ENCODE data around the gene KAT5. TPM values are rescaled to one million over a fixed set of nuclear protein-coding genes. Genes with fewer than 3 reads are reported as not detected.
A peak's percentile ranks its signal among the peaks of the same experiment; 100 is the strongest.

Gene KAT5
- total and polyA plus RNA-seq, 2 of the 13 experiments (the other 11 are each of a cell fraction or from before 2014, with no cell fraction given), result 35.2 to 48.3 TPM

DNA sequence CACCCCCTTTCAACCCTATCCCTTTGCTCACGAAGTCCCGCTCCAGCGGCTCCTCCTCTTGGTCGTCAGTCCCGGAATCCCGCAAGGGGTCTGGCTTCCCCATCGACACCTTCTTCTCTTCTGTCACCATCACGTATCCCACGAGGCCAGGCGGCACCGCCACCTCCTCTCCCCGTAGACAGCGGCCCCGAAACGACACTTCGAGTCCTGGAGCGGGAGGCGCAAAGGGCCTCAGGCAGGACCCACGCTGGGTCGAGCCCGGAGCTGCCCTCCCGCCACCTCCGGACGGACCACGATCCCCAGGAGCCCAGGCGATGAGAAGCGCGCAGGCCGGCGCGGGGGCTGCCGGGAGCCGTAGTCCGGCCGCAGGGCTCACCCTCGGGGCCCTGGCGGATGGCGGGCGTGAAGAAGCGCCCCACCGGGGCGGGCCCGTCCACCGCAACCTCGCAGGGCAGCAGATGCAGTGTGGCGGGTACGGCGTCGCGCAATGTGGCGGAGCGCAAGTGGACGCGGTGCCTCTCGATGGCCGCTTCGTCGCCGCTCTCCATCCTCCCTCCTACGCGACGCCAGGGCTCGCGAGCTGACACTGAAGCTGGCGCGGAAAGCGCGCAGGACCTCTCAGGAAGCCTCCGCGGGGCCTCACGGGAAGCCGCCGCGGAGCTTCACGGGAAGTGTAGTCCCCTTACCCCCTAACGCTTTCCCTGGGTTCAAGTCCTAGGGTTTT lies 8.3 kb downstream of the KAT5 start, which contains the start of gene RNASEH2C (continued):
- TF ChIP-seq ZNF879 (CRISPR knock-in tag; IDR thresholded peaks at IDR 0.05), result peak; percentile 35; the same call in 1 of the 2 replicates
- TF ChIP-seq, protein P1, sequence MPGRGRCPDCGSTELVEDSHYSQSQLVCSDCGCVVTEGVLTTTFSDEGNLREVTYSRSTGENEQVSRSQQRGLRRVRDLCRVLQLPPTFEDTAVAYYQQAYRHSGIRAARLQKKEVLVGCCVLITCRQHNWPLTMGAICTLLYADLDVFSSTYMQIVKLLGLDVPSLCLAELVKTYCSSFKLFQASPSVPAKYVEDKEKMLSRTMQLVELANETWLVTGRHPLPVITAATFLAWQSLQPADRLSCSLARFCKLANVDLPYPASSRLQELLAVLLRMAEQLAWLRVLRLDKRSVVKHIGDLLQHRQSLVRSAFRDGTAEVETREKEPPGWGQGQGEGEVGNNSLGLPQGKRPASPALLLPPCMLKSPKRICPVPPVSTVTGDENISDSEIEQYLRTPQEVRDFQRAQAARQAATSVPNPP (CRISPR knock-in tag; IDR thresholded peaks at IDR 0.05), result no peak
- TF ChIP-seq ZFP62 (CRISPR knock-in tag; IDR thresholded peaks at IDR 0.05), result 0 out of 2 replicates have a peak, but pooled peaks have one; percentile 40
- TF ChIP-seq SRF (IDR thresholded peaks at IDR 0.05; ENCODE audit: low read depth, low read length), result no peak
- no peak; the same call in 1 of the 2 replicates for TF ChIP-seq ZMYM3 (CRISPR knock-in tag; IDR thresholded peaks at IDR 0.05)
- no peak for TF ChIP-seq ZNF7 (CRISPR knock-in tag; IDR thresholded peaks at IDR 0.05)
- TF ChIP-seq ZKSCAN8 (CRISPR knock-in tag; IDR thresholded peaks at IDR 0.05; ENCODE audit: borderline replicate concordance), result peak; percentile 26; the same call in 1 of the 2 replicates
- TF ChIP-seq SETDB1 (CRISPR knock-in tag; IDR thresholded peaks at IDR 0.05; ENCODE audit: borderline replicate concordance), result no peak
- no peak for TF ChIP-seq ZNF878 (CRISPR knock-in tag; IDR thresholded peaks at IDR 0.05)
- TF ChIP-seq, protein P2, sequence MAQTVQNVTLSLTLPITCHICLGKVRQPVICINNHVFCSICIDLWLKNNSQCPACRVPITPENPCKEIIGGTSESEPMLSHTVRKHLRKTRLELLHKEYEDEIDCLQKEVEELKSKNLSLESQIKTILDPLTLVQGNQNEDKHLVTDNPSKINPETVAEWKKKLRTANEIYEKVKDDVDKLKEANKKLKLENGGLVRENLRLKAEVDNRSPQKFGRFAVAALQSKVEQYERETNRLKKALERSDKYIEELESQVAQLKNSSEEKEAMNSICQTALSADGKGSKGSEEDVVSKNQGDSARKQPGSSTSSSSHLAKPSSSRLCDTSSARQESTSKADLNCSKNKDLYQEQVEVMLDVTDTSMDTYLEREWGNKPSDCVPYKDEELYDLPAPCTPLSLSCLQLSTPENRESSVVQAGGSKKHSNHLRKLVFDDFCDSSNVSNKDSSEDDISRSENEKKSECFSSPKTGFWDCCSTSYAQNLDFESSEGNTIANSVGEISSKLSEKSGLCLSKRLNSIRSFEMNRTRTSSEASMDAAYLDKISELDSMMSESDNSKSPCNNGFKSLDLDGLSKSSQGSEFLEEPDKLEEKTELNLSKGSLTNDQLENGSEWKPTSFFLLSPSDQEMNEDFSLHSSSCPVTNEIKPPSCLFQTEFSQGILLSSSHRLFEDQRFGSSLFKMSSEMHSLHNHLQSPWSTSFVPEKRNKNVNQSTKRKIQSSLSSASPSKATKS (CRISPR knock-in tag; IDR thresholded peaks at IDR 0.05), result no peak
- peak; percentile 57; the same call in 1 of the 2 replicates for TF ChIP-seq JUND (CRISPR knock-in tag; IDR thresholded peaks at IDR 0.05)
- TF ChIP-seq, protein P3, sequence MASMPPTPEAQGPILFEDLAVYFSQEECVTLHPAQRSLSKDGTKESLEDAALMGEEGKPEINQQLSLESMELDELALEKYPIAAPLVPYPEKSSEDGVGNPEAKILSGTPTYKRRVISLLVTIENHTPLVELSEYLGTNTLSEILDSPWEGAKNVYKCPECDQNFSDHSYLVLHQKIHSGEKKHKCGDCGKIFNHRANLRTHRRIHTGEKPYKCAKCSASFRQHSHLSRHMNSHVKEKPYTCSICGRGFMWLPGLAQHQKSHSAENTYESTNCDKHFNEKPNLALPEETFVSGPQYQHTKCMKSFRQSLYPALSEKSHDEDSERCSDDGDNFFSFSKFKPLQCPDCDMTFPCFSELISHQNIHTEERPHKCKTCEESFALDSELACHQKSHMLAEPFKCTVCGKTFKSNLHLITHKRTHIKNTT (CRISPR knock-in tag; IDR thresholded peaks at IDR 0.05), result no peak
- no peak for TF ChIP-seq KDM1A (CRISPR knock-in tag; IDR thresholded peaks at IDR 0.05)
- 0 out of 2 replicates have a peak, but pooled peaks have one; percentile 57 for TF ChIP-seq ATAD3A (CRISPR knock-in tag; IDR thresholded peaks at IDR 0.05)
- TF ChIP-seq FOXO1 (CRISPR knock-in tag; IDR thresholded peaks at IDR 0.05), result peak; percentile 37; the same call in 1 of the 2 replicates
- peak; percentile 45; the same call in 1 of the 2 replicates for TF ChIP-seq MEIS1 (CRISPR knock-in tag; IDR thresholded peaks at IDR 0.05; ENCODE audit: borderline replicate concordance)
- TF ChIP-seq, protein P4, sequence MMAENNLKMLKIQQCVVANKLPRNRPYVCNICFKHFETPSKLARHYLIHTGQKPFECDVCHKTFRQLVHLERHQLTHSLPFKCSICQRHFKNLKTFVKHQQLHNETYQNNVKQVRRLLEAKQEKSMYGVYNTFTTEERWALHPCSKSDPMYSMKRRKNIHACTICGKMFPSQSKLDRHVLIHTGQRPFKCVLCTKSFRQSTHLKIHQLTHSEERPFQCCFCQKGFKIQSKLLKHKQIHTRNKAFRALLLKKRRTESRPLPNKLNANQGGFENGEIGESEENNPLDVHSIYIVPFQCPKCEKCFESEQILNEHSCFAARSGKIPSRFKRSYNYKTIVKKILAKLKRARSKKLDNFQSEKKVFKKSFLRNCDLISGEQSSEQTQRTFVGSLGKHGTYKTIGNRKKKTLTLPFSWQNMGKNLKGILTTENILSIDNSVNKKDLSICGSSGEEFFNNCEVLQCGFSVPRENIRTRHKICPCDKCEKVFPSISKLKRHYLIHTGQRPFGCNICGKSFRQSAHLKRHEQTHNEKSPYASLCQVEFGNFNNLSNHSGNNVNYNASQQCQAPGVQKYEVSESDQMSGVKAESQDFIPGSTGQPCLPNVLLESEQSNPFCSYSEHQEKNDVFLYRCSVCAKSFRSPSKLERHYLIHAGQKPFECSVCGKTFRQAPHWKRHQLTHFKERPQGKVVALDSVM (CRISPR knock-in tag; IDR thresholded peaks at IDR 0.05), result no peak
- TF ChIP-seq ZNF510 (CRISPR knock-in tag; IDR thresholded peaks at IDR 0.05; ENCODE audit: low read depth), result no peak
- no peak for TF ChIP-seq NCOA5 (CRISPR knock-in tag; IDR thresholded peaks at IDR 0.05)
- no peak for TF ChIP-seq ZNF460 (CRISPR knock-in tag; IDR thresholded peaks at IDR 0.05; ENCODE audit: borderline replicate concordance)
- TF ChIP-seq CBX5 (CRISPR knock-in tag; IDR thresholded peaks at IDR 0.05; ENCODE audit: borderline replicate concordance), result no peak
- TF ChIP-seq MTF1 (CRISPR knock-in tag; IDR thresholded peaks at IDR 0.05), result no peak
- no peak for TF ChIP-seq MEIS2 (CRISPR knock-in tag; IDR thresholded peaks at IDR 0.05)
- peak; percentile 68 for TF ChIP-seq AGO1 (IDR thresholded peaks at IDR 0.05; ENCODE audit: low read depth, low read length, poor library complexity, severe bottlenecking)
- TF ChIP-seq ZNF20 (CRISPR knock-in tag; IDR thresholded peaks at IDR 0.05), result no peak
